ENCODE measurements around the gene TSC1.
"Not testable (repeated sequence)": the region's sequence is repeated elsewhere in the genome, so short reads cannot be mapped to it uniquely, and the experiment has no call there.

DNA sequence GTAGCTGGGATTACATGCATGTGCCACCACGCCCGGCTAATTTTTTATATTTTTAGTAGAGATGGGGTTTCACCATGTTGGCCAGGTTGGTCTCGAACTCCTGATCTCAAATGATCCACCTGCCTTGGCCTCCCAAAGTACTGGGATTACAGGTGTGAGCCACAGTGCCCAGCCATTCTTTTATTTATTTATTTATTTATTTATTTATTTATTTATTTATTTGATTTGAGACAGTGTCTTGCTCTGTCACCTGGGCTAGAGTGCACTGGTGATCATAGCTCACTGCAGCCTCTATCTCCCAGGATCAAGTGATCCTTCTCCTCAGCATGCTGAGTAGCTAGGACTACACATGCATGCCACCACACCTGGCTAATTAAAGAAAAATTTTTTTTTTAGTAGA, 23.5 kb upstream of the TSC1 start:
- not testable (repeated sequence) for TF ChIP-seq EZH2phosphoT487 (IDR thresholded peaks at IDR 0.05; ENCODE audit: insufficient read depth, low read depth); EZH2 (IDR thresholded peaks at IDR 0.05; ENCODE audit: insufficient read depth, poor library complexity, severe bottlenecking)

Data from GM23248 (cell line).